Spleen (tissue), 11 donors: Measurements from ENCODE around the gene WDR88. TPM values are rescaled to one million over a fixed set of nuclear protein-coding genes. Genes with fewer than 3 reads are reported as not detected.
A peak's percentile ranks its signal among the peaks of the same experiment; 100 is the strongest.
"Not testable (repeated sequence)": the region's sequence is repeated elsewhere in the genome, so short reads cannot be mapped to it uniquely, and the experiment has no call there.

Experiments
- DNase-seq: peaks from one replicate; pipeline ENCODE4 v3.0.0-alpha.2; 2020
- H3K27ac ChIP-seq, 8 donors: fragments of 200-600 bp; sonication (generic) in 7 of 8; 1 replicate in 4 of 8; 2 replicates in 4 of 8; pipeline versions ENCODE4 v1.5.0 to v1.8.0; 2016 to 2021; ENCODE audit warnings: inconsistent platforms in 4 of 8, mild to moderate bottlenecking in 4 of 8, moderate library complexity in 1 of 8
- H3K27me3 ChIP-seq, 7 donors: fragments of 200-600 bp; sonication (generic) in 6 of 7; replicated peaks in 1 of 7; 1 replicate in 4 of 7; 2 replicates in 3 of 7; pipeline versions ENCODE4 v1.5.0 to v1.8.0; 2016 to 2021; ENCODE audit warnings: inconsistent platforms in 3 of 7, mild to moderate bottlenecking in 1 of 7
- H3K36me3 ChIP-seq, 6 donors: fragments of 200-600 bp; sonication (generic) in 5 of 6; 1 replicate in 4 of 6; 2 replicates in 2 of 6; pipeline versions ENCODE4 v1.5.0 to v1.8.0; 2016 to 2021; ENCODE audit warnings: inconsistent platforms in 2 of 6
- H3K4me1 ChIP-seq, 6 donors: fragments of 200-600 bp; sonication (generic) in 5 of 6; 1 replicate in 3 of 6; 2 replicates in 3 of 6; pipeline versions ENCODE4 v1.5.0 to v1.8.0; 2016 to 2021; ENCODE audit warnings: inconsistent platforms in 3 of 6
- H3K4me3 ChIP-seq, 8 donors: fragments of 200-600 bp; sonication (generic) in 7 of 8; 1 replicate in 4 of 8; 2 replicates in 4 of 8; pipeline versions ENCODE4 v1.5.0 to v1.8.0; 2016 to 2021; ENCODE audit warnings: inconsistent platforms in 4 of 8, mild to moderate bottlenecking in 4 of 8, moderate library complexity in 2 of 8
- H3K9me3 ChIP-seq, 8 donors: fragments of 200-600 bp; sonication (generic) in 7 of 8; 1 replicate in 4 of 8; 2 replicates in 4 of 8; pipeline versions ENCODE4 v1.5.0 to v1.8.0; 2016 to 2021; ENCODE audit warnings: inconsistent platforms in 4 of 8
- CTCF ChIP-seq, 11 experiments: fragments of 200-600 bp in 7 of 11; fragments of 450-650 bp in 4 of 11; sonication (generic) in 4 of 11; IDR thresholded peaks in 8 of 11; conservative IDR thresholded peaks in 3 of 11; 1 replicate in 7 of 11; 2 replicates in 4 of 11; pipeline versions ENCODE4 v1.4.0 to v1.8.0; 2016 to 2021; ENCODE audit warnings: antibody characterized with exemption in 11 of 11, inconsistent platforms in 4 of 11, mild to moderate bottlenecking in 1 of 11
- POLR2A ChIP-seq, 3 donors: fragments of 450-650 bp; IDR thresholded peaks; one replicate each; pipeline ENCODE4 v1.5.1; 2017; ENCODE audit warnings: antibody characterized with exemption in 3 of 3, mild to moderate bottlenecking in 1 of 3
- POLR2AphosphoS5 ChIP-seq, 3 donors: sonication (generic); formaldehyde crosslinking; IDR thresholded peaks; one replicate each; pipeline ENCODE4 v1.5.1; 2017; ENCODE audit warnings: antibody characterized with exemption in 3 of 3
- whole genome bisulfite sequencing, 5 donors: extraction: QIAGEN DNeasy Blood & Tissue Kit in 3 of 5; methylation state at CpG; one replicate each; pipeline versions ENCODE4 v1.1.5 to v1.1.7; 2013 to 2018; 5-methylcytosine and 5-hydroxymethylcytosine counted together
- intact Hi-C: fragments of 100-400 bp; cut with DNase I; formaldehyde crosslinking; loops from one replicate; pipeline ENCODE4 v1.15.0; 2023; ENCODE audit warnings: low total_unique reads
- polyA plus RNA-seq, 3 donors: library from polyadenylated mRNA; stranded (reverse); fragments of 200-250 nt; gene quantifications; one replicate each; pipeline ENCODE4 v1.2.1, GENCODE V29; 2013
- total RNA-seq, 7 donors: library from RNA; depleted of rRNA in 3 of 7; stranded (reverse); fragments of >200 nt in 3 of 7; fragmentation: NEBNext Ultra II Directional in 4 of 7; extraction: Animal tissue kit (Norgen Biotek cat#: 25700) in 4 of 7; gene quantifications; one replicate each; pipeline versions ENCODE4 v1.1.0 to v1.2.1, GENCODE V29; 2016 to 2021
- donor health status: healthy with polysubstance abuse.
- donor health status: DM: no; HTN: no; CAD: no; lungs with moderate emphysema.
- donor health status: DM: no; HTN: no; CAD: no.
- donor health status: Bipolar disorder and iron deficiency.
- donor health status: healthy.
- donor health status: DM: no; HTN: no; CAD: no.
- donor health status: DM: yes; HTN: yes; CAD: no.

The WDR88 gene
- total and polyA plus RNA-seq, 10 donors: 0.07 TPM; not detected in 9

DNA sequence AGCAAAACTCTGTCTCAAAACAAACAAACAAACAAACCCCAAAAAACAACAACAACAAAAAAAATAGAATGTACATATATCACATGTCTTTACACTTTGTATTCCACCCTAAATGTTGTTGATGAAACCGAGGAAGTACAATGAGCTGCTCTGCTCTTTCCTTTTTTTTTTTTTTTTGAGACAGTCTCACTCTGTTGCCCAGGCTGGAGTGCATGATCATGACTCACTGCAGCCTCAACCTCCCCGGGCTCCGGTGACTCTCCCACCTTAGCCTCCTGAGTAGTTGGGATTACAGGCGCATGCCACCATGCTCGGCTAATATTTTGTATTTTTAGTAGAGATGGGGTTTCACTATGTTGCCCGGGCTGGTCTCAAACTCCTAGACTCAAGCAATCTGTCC, 31.6 kb downstream of the WDR88 start:
- TF ChIP-seq POLR2A (IDR thresholded peaks at IDR 0.05) (no peak), CTCF (IDR thresholded peaks at IDR 0.05 in 8 of 11, conservative IDR thresholded peaks at IDR 0.05 in 3 of 11) (no peak), POLR2AphosphoS5 (IDR thresholded peaks at IDR 0.05) (no peak)
- peaks cover 0 to 37% (median 14%) of the 10 kb centered on the region in 6 donors for H3K4me1 ChIP-seq
- no peak overlapping the region for H3K4me3 ChIP-seq
- 80 to 92% (median 86%) methylated on average over 6 of the region's 6 CpGs for WGBS, 5 donors
- no peak overlapping the region for H3K27ac ChIP-seq
- DNase-seq: peak; percentile 2
- peaks cover 0 to 16% (median 13%) of the 10 kb centered on the region in 8 donors for H3K9me3 ChIP-seq
- H3K36me3 ChIP-seq: no peaks in the 10 kb centered on the region
- intact Hi-C loops: no loop called here
- no peaks in the 10 kb centered on the region for H3K27me3 ChIP-seq

DNA sequence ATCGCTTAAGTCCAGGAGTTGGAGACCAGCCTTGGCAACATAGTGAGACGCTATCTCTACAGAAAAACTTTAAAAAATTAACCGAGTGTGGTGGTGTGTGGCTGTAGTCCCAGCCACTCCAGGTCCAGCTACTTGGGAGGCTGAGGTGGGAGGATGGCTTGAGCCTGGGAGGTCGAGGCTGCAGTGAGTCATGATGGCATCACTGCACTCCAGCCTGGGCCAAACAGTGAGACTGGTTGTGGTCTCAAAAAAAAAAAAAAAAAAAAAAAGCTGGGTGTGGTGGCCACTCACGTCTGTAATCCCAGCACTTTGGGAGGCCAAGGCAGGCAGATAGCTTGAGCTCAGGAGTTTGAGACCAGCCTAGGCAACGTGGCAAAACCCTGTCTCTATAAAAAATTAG, 34.1 kb downstream of the WDR88 start:
- DNase-seq, H3K27me3 ChIP-seq, intact Hi-C loops, H3K27ac ChIP-seq, H3K4me3 ChIP-seq, H3K36me3 ChIP-seq: not testable (repeated sequence)
- H3K4me1 ChIP-seq: peaks cover 0 to 11% (median 4%) of the 10 kb centered on the region in 6 donors
- 64 to 78% (median 76%) methylated on average over 6 of the region's 6 CpGs for WGBS, 5 donors
- H3K9me3 ChIP-seq: peaks cover 0 to 22% (median 13%) of the 10 kb centered on the region in 8 donors

DNA sequence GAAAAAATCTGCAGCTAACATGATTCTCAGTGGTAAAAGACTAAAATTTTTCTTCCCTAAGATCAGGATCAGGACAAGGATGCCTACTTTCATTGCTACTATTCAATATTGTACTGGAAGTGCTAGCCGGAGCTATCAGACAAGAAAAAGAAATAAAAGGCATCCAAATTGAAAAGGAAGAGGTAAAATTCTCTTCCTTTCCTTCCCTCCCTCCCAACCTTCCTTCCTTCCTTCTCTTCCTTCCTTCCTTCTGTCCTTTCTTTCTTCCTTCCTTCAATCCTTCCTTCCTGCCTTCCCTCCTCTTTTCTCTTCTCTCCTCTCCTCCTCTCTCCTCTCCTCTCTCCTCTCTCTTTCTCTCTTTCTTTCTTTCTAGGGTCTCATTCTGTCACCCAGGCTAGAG, 35.5 kb downstream of the WDR88 start:
- Histone ChIP-seq H3K9me3 (peaks cover 0 to 22% (median 13%) of the 10 kb centered on the region in 8 donors), H3K27ac (no peak overlapping the region), H3K4me1 (peaks cover 0 to 6% (median 0%) of the 10 kb centered on the region in 6 donors), H3K27me3 (no peaks in the 10 kb centered on the region), H3K4me3 (no peak overlapping the region), H3K36me3 (no peaks in the 10 kb centered on the region)
- DNase-seq: no peak
- intact Hi-C loops: no loop called here
- WGBS, 5 donors: 90 to 100% (median 96%) methylated on average over 1 of the region's 1 CpG
- TF ChIP-seq CTCF (IDR thresholded peaks at IDR 0.05 in 8 of 11, conservative IDR thresholded peaks at IDR 0.05 in 3 of 11): no peak
- no peak for TF ChIP-seq POLR2A (IDR thresholded peaks at IDR 0.05)
- TF ChIP-seq POLR2AphosphoS5 (IDR thresholded peaks at IDR 0.05): no peak

DNA sequence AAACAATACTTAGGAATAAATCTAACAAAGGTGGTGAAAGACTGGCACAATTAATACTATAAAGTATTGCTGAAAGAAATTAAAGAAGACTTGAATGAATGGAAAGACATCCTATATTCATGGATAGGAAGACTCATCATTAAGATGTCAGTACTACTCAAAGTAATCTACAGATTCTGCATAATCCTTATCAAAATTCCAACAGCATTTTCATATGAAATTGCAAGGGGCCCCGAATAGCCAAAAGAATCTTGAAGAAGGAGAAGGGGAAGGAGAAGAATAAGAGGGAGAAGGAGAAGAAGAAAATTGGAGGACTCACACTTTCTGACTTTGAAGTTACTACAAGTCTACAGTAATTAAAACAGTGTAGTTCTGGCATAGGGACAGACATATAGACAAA, 36.6 kb downstream of the WDR88 start:
- Histone ChIP-seq H3K27me3 (no peaks in the 10 kb centered on the region), H3K4me3 (no peak overlapping the region), H3K36me3 (no peaks in the 10 kb centered on the region), H3K27ac (no peak overlapping the region), H3K9me3 (peaks cover 0 to 22% (median 13%) of the 10 kb centered on the region in 8 donors), H3K4me1 (peaks cover 0 to 17% (median 7%) of the 10 kb centered on the region in 6 donors)
- TF ChIP-seq CTCF (IDR thresholded peaks at IDR 0.05 in 8 of 11, conservative IDR thresholded peaks at IDR 0.05 in 3 of 11) (no peak), POLR2AphosphoS5 (IDR thresholded peaks at IDR 0.05) (no peak), POLR2A (IDR thresholded peaks at IDR 0.05) (no peak)
- DNase-seq: no peak
- WGBS, 5 donors: 89 to 100% (median 97%) methylated on average over 1 of the region's 1 CpG
- intact Hi-C loops: no loop called here
